ENCODE results near the gene PTPN14. TPM values are rescaled to one million over a fixed set of nuclear protein-coding genes. Genes with fewer than 3 reads are reported as not detected.

The PTPN14 gene
- total RNA-seq, 1 experiment from 2014 or later, result 76.4 TPM

DNA sequence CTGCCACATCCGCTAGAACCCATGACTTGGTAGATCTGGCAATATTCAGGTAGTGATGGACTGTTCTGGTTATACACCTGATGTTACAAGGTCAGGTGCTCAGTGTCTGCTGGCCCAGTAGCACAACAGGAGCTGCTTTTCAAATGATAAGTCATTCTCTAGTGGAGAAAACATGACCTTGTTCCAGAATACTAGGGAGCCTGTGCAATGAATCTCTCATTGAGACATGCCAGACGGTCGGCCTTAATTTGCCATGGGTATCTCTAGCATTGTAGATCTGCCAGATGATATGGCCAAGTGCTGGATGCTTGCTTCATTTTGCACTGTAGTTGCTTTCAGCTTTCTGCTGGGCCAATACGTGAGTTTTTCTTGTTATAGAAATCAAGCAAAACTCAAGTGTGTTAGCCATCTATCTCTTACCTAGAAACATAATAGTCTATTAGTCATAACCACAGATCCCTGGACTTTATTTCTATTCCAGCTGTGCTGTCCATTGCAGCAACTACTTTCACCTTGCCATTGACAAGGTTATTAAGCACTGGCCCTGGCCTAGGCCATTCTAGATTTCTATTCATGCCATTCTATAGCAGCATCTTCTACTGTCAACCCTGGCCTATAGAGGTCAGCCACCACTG is 37.7 kb upstream of the PTPN14 start:
- Histone ChIP-seq H4K5ac (ENCODE audit: insufficient read length, low read depth, low read length) (no peak overlapping the region), H4K91ac (ENCODE audit: insufficient read length, low read depth, low read length) (no peak overlapping the region), H2AK5ac (ENCODE audit: insufficient read length, low read length) (no peak overlapping the region), H3K4me2 (ENCODE audit: insufficient read depth, insufficient read length, low read length) (no peak overlapping the region), H3K79me2 (ENCODE audit: insufficient read depth, low read length) (no peaks in the 10 kb centered on the region), H3K56ac (ENCODE audit: insufficient read length, low read depth, low read length) (no peak overlapping the region), H3K23me2 (ENCODE audit: insufficient read length, low read depth, low read length, poor library complexity, severe bottlenecking) (no peaks in the 10 kb centered on the region), H3K9ac (ENCODE audit: extremely low read depth, insufficient read length, low read length) (no peak overlapping the region), H3K4ac (ENCODE audit: low read depth, low read length) (no peak overlapping the region), H3K27me3 (ENCODE audit: insufficient read depth, low read length) (no peaks in the 10 kb centered on the region), H2BK15ac (ENCODE audit: low read depth, low read length) (no peak overlapping the region), H2BK120ac (ENCODE audit: low read depth, low read length, poor library complexity, severe bottlenecking) (no peak overlapping the region), H2BK5ac (ENCODE audit: insufficient read length, low read length) (no peak overlapping the region), H3K79me1 (ENCODE audit: insufficient read depth, low read depth, low read length, poor library complexity, severe bottlenecking) (no peaks in the 10 kb centered on the region), H4K8ac (replicated peaks; ENCODE audit: insufficient read length, low read depth, low read length) (no peak overlapping the region), H3K23ac (ENCODE audit: insufficient read length, low read depth, low read length) (no peak overlapping the region), H2BK20ac (ENCODE audit: low read depth, low read length, poor library complexity, severe bottlenecking) (no peak overlapping the region), H3K14ac (ENCODE audit: insufficient read depth, low read length) (no peak overlapping the region), H3K4me1 (ENCODE audit: insufficient read depth, low read length) (no peaks in the 10 kb centered on the region), H2BK12ac (ENCODE audit: insufficient read length, low read depth, low read length) (no peak overlapping the region), H3K18ac (ENCODE audit: insufficient read length, low read depth, low read length) (no peak overlapping the region), H3K27ac (ENCODE audit: insufficient read length, low read depth, low read length) (no peak overlapping the region), H2AFZ (ENCODE audit: low read length) (no peak overlapping the region), H3T11ph (ENCODE audit: low read length) (no peak overlapping the region), H4K20me1 (ENCODE audit: control insufficient read depth, insufficient read depth, insufficient read length) (no peaks in the 10 kb centered on the region), H3K9me3 (ENCODE audit: control insufficient read depth, low read depth, low read length) (no peaks in the 10 kb centered on the region)
- TF ChIP-seq, protein P1, sequence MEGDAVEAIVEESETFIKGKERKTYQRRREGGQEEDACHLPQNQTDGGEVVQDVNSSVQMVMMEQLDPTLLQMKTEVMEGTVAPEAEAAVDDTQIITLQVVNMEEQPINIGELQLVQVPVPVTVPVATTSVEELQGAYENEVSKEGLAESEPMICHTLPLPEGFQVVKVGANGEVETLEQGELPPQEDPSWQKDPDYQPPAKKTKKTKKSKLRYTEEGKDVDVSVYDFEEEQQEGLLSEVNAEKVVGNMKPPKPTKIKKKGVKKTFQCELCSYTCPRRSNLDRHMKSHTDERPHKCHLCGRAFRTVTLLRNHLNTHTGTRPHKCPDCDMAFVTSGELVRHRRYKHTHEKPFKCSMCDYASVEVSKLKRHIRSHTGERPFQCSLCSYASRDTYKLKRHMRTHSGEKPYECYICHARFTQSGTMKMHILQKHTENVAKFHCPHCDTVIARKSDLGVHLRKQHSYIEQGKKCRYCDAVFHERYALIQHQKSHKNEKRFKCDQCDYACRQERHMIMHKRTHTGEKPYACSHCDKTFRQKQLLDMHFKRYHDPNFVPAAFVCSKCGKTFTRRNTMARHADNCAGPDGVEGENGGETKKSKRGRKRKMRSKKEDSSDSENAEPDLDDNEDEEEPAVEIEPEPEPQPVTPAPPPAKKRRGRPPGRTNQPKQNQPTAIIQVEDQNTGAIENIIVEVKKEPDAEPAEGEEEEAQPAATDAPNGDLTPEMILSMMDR (conservative IDR thresholded peaks at IDR 0.05), result no peak
- no peak overlapping the region for H3K4me3 Mint-ChIP-seq
- no CpG with 5 or more reads among the region's 4 CpGs for WGBS (ENCODE audit: extremely low coverage, insufficient read length, low lambda C conversion rate)
- H3K36me3 Mint-ChIP-seq (ENCODE audit: insufficient read depth in 1 of 3, low read depth in 3 of 3), result no peaks in the 10 kb centered on the region
- no peaks in the 10 kb centered on the region for H3K9me3 Mint-ChIP-seq
- H3K27ac Mint-ChIP-seq, result no peak overlapping the region
- 0 out of 4 replicates have a peak, but pooled peaks cover 0 to 3% of the 10 kb centered on the region in 2 experiments for H3K4me1 Mint-ChIP-seq
- no peak for DNase-seq
- no peaks in the 10 kb centered on the region for H3K27me3 Mint-ChIP-seq (ENCODE audit: low read depth)
